ENCODE measurements around the gene CRYGA. TPM values are rescaled to one million over a fixed set of nuclear protein-coding genes. Genes with fewer than 3 reads are reported as not detected.
A peak's percentile ranks its signal among the peaks of the same experiment; 100 is the strongest.
"Not testable (repeated sequence)": the region's sequence is repeated elsewhere in the genome, so short reads cannot be mapped to it uniquely, and the experiment has no call there.

Gene CRYGA
- total RNA-seq, 1 donor from 2014 or later: not detected

DNA sequence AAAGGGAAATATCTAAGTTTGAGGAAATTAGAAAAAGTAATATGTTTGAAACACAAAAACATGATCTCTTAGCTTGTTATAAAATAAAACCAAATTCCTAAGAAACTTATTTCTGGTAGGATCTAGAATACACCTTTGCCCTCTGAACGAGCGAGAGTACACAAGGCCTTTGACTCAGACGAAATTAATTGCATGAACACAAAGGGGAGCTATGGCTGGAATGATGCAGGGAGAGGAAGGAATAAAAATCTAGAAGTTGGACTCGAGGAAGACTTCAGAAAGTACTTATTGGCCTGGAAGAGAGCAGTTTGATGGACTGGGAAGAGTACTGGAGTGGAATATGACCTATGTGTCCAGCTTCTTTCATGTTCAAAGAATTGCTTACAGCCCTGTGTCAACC, 38.1 kb downstream of the CRYGA start:
- TF ChIP-seq, protein P1, sequence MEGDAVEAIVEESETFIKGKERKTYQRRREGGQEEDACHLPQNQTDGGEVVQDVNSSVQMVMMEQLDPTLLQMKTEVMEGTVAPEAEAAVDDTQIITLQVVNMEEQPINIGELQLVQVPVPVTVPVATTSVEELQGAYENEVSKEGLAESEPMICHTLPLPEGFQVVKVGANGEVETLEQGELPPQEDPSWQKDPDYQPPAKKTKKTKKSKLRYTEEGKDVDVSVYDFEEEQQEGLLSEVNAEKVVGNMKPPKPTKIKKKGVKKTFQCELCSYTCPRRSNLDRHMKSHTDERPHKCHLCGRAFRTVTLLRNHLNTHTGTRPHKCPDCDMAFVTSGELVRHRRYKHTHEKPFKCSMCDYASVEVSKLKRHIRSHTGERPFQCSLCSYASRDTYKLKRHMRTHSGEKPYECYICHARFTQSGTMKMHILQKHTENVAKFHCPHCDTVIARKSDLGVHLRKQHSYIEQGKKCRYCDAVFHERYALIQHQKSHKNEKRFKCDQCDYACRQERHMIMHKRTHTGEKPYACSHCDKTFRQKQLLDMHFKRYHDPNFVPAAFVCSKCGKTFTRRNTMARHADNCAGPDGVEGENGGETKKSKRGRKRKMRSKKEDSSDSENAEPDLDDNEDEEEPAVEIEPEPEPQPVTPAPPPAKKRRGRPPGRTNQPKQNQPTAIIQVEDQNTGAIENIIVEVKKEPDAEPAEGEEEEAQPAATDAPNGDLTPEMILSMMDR (conservative IDR thresholded peaks at IDR 0.05; ENCODE audit: low read depth, low read length): no peak
- no peak for DNase-seq (ENCODE audit: low read depth)
- no peak overlapping the region for H3K4me3 ChIP-seq (ENCODE audit: low read depth, low read length)

DNA sequence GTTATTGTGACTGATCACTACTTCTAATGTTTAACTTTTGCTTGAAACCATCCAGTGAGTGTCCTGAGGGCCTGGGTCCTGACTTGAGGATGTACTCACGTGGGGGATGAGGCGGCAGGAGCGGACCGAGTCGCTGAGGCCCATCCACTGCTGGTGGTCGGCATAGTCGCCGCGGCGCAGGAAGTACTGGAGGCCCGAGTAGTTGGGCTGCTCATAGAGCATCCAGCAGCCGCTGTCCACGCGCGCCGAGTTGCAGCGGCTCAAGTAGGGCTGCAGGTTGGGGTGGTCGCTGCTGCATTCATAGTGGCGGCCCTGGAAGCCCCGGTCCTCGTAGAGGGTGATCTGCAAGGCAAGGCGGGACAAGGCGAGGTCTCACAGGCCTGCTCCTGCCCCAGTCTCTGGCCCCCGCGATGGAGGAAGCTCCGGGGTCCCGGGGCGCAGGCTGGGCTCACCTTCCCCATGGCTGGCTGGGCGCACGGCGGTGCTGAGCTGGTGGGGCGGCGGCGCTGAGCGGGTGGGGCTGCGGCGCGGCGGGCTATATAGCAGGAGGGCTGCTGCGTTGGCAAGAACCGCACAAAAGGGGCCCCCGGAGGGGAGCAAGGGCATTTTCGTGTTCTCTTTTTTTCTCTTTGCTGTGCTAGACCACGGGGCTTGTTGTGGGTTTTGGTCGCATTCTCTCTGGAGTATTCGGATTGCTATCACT, 39.2 kb downstream of the CRYGA start, which contains the start of gene CRYGD:
Gene CRYGD, minus strand, starts transcription at position 512 of the 703 bp plus-strand sequence. Its CDS starts 51 bp downstream, at position 461.
- peak within 1 kb of the TSS; percentile 14 for H3K4me3 ChIP-seq (ENCODE audit: low read depth, low read length)
- not testable (repeated sequence) for DNase-seq (ENCODE audit: low read depth)

DNA sequence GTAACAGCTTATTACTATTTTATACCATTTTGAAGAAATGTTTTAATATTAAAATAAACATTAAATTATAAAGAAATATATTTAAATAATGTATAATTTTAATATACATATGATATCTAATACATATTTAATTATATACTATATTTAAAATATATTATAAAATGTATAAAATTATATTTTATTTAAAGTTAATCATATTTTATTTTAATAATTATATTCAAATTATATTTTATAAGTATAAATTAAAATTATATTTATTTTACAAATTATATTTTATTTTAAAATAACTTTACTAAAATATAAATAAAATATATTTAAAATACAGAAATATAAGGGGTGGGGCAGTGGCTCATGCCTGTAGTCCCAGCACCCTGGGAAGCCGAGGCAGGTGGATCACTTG, 41.1 kb downstream of the CRYGA start:
- TF ChIP-seq, protein P1 (conservative IDR thresholded peaks at IDR 0.05; ENCODE audit: low read depth, low read length): no peak

DNA sequence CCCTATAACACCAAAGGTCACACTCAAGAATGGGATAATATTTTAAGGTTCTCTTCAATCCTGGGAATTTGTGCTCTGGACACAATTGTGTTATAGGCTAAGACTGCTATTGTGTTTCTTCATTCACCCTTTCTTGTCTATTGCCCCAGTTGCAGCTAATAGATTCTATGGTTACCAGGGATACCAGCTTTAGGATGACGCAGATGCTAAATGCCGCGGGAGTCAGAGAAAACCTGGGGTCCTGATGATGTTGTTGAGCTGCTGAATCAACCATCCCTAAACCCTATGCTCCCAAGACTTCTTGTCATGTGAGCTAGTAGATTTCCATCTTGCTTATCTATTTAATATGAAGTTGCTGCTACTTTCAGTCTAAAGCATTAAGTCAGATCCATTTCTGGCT, 44.5 kb downstream of the CRYGA start:
- TF ChIP-seq, protein P1 (conservative IDR thresholded peaks at IDR 0.05; ENCODE audit: low read depth, low read length): no peak
- H3K4me3 ChIP-seq (ENCODE audit: low read depth, low read length): no peak overlapping the region
- DNase-seq (ENCODE audit: low read depth): no peak

More for the DNA sequence above, 41.1 kb downstream of the CRYGA start:
- H3K4me3 ChIP-seq (ENCODE audit: low read depth, low read length): no peak overlapping the region
- no peak for DNase-seq (ENCODE audit: low read depth)

DNA sequence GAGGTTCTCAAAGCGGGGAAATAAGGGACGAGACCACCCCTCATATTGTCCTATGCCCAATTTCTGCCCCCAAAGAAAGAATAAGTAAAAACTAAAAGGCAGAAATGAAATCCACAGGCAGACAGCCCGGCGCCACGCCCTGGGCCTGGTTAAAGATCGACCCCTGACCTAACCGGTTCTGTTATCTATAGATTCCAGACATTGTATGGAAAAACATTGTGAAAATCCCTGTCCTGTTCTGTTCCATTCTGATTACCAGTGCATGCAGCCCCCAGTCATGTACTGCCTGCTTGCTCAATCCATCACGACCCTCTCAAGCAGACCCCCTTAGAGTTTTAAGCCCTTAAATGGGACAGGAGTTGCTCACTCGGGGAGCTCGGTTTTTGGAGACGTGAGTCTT, 46.0 kb downstream of the CRYGA start:
- not testable (repeated sequence) for H3K4me3 ChIP-seq (ENCODE audit: low read depth, low read length); DNase-seq (ENCODE audit: low read depth)

DNA sequence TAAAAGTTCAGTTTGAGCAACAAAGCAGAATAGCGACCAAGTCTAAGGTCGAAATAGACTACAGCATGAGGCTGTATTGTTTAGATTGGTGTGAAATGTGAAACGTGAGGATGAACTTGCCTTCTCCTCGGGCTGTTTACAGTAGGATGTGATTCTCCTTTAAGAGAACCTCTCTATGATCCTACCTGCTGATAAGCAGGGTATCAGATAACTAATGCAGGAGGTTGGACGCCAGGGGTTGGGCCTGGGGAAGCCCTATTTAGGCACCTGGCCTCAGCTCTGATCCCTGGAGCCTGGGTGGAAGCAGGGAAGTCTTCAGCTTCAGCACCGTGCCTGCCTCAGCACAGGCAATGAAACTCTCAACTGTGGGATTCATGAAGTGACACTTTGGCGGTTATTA, 50.4 kb downstream of the CRYGA start:
- TF ChIP-seq, protein P1 (conservative IDR thresholded peaks at IDR 0.05; ENCODE audit: low read depth, low read length): no peak
- no peak for DNase-seq (ENCODE audit: low read depth)
- no peak overlapping the region for H3K4me3 ChIP-seq (ENCODE audit: low read depth, low read length)

DNA sequence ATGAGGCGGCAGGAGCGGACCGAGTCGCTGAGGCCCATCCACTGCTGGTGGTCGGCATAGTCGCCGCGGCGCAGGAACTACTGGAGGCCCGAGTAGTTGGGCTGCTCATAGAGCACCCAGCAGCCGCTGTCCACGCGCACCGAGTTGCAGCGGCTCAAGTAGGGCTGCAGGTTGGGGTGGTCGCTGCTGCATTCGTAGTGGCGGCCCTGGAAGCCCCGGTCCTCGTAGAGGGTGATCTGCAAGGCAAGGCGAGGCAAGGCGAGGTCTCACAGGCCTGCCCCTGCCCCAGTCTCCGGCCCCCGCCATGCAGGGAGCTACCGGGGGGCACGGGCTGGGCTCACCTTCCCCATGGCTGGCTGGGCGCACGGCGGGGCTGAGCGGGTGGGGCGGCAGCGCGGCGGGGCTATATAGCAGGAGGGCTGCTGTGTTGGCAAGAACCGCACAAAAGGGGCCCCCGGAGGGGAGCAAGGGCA, 51.1 kb downstream of the CRYGA start:
- H3K4me3 ChIP-seq (ENCODE audit: low read depth, low read length); DNase-seq (ENCODE audit: low read depth): not testable (repeated sequence)

Other genes starting within 250 kb of the CRYGA start
- gene PLEKHM3, start 138.1 kb downstream of the CRYGA start, total RNA-seq: 2.5 and 3.2 TPM in 2 replicates
- not detected in 2 replicates for gene CRYGD, start 39.1 kb downstream of the CRYGA start, total RNA-seq
- gene CRYGC, start 33.8 kb downstream of the CRYGA start, total RNA-seq: not detected in 2 replicates
- not detected in 2 replicates for gene CRYGB, start 17.4 kb downstream of the CRYGA start, total RNA-seq
- not detected in 2 replicates for gene C2orf80, start 26.4 kb upstream of the CRYGA start, total RNA-seq
- 93.1 and 113 TPM in 2 replicates for gene IDH1, start 91.5 kb upstream of the CRYGA start, total RNA-seq
- gene PIKFYVE, start 102.7 kb upstream of the CRYGA start, total RNA-seq: 10.8 and 13.8 TPM in 2 replicates
- not detected in 2 replicates for gene PTH2R, start 243.2 kb upstream of the CRYGA start, total RNA-seq

All from epithelial cell of proximal tubule (primary cell).